NB4 (cell line): ENCODE measurements around the gene KDM4B.

Experiments used
- POLR2A ChIP-seq: IDR thresholded peaks from 2 replicates; pipeline ENCODE4 v1.6.1; 2011; ENCODE audit warnings: mild to moderate bottlenecking; ENCODE audit not compliant: insufficient read length; ENCODE audit errors: extremely low read depth
- TF ChIP-seq, protein P1 (sequence below): IDR thresholded peaks from 2 replicates; pipeline ENCODE4 v1.6.1; 2011; ENCODE audit warnings: low read depth, low read length
- TF ChIP-seq, protein P2 (sequence below): IDR thresholded peaks from one replicate; pipeline ENCODE4 v1.5.1; 2012; ENCODE audit warnings: low read depth, low read length

- TF ChIP-seq POLR2A = no peak
- TF ChIP-seq, protein P1, sequence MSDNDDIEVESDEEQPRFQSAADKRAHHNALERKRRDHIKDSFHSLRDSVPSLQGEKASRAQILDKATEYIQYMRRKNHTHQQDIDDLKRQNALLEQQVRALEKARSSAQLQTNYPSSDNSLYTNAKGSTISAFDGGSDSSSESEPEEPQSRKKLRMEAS = no peak
- TF ChIP-seq, protein P2, sequence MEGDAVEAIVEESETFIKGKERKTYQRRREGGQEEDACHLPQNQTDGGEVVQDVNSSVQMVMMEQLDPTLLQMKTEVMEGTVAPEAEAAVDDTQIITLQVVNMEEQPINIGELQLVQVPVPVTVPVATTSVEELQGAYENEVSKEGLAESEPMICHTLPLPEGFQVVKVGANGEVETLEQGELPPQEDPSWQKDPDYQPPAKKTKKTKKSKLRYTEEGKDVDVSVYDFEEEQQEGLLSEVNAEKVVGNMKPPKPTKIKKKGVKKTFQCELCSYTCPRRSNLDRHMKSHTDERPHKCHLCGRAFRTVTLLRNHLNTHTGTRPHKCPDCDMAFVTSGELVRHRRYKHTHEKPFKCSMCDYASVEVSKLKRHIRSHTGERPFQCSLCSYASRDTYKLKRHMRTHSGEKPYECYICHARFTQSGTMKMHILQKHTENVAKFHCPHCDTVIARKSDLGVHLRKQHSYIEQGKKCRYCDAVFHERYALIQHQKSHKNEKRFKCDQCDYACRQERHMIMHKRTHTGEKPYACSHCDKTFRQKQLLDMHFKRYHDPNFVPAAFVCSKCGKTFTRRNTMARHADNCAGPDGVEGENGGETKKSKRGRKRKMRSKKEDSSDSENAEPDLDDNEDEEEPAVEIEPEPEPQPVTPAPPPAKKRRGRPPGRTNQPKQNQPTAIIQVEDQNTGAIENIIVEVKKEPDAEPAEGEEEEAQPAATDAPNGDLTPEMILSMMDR = no peak
These were observed 89.8 kb downstream of the KDM4B start for GRCh38 chr19:5058521-5059212.
